DND-41 (cell line): ENCODE measurements around the gene VSIG8.

Experiments
- ATAC-seq: fragments of 200-7000 bp; cut with Tn5 transposase; 3 replicates; pipeline ENCODE4 v1.9.1; 2021; ENCODE audit warnings: low read depth; ENCODE audit not compliant: insufficient read depth
- DNase-seq: peaks from one replicate; pipeline ENCODE4 v3.0.0-alpha.2; 2020
- H2AFZ ChIP-seq: 2 replicates; pipeline ENCODE4 v1.6.0; 2012; ENCODE audit warnings: low read depth, low read length
- H3K27ac ChIP-seq: 2 replicates; pipeline ENCODE4 v1.5.1; 2012; ENCODE audit warnings: low read length, inconsistent platforms
- H3K27me3 ChIP-seq: fragments of 200-600 bp; sonication (generic); 2 replicates; pipeline ENCODE4 v1.6.0; 2012; ENCODE audit warnings: low read length, mild to moderate bottlenecking, inconsistent platforms; ENCODE audit not compliant: insufficient read depth, poor library complexity
- H3K36me3 ChIP-seq: 2 replicates; pipeline ENCODE4 v1.5.1; 2012; ENCODE audit warnings: low read length, inconsistent platforms; ENCODE audit not compliant: insufficient read depth
- H3K4me1 ChIP-seq: 2 replicates; pipeline ENCODE4 v1.5.1; 2012; ENCODE audit warnings: mild to moderate bottlenecking, low read length; ENCODE audit not compliant: insufficient read depth
- H3K4me2 ChIP-seq: 2 replicates; pipeline ENCODE4 v1.6.0; 2012; ENCODE audit warnings: mild to moderate bottlenecking, moderate library complexity, low read length, inconsistent platforms; ENCODE audit not compliant: insufficient read depth
- H3K4me3 ChIP-seq, 2 experiments: fragments of 200-600 bp in 1 of 2; shearing (Covaris generic) in 1 of 2; 2 replicates each; pipeline ENCODE4 v1.5.1; 2012 to 2016; ENCODE audit warnings: inconsistent platforms in 2 of 2, low read length in 2 of 2, mild to moderate bottlenecking in 2 of 2, low read depth in 1 of 2, moderate library complexity in 1 of 2
- H3K79me2 ChIP-seq: 2 replicates; pipeline ENCODE4 v1.6.0; 2012; ENCODE audit warnings: low read length, inconsistent platforms; ENCODE audit not compliant: insufficient read depth
- H3K9ac ChIP-seq: 2 replicates; pipeline ENCODE4 v1.6.0; 2012; ENCODE audit warnings: low read depth, mild to moderate bottlenecking, inconsistent platforms, low read length, moderate library complexity
- H3K9me3 ChIP-seq: 2 replicates; pipeline ENCODE4 v1.5.1; 2012; ENCODE audit warnings: low read length, moderate library complexity, mild to moderate bottlenecking, inconsistent platforms; ENCODE audit not compliant: insufficient read depth, severe bottlenecking
- H4K20me1 ChIP-seq: 2 replicates; pipeline ENCODE4 v1.6.0; 2012; ENCODE audit warnings: low read length; ENCODE audit not compliant: insufficient read depth
- EZH2 ChIP-seq: IDR thresholded peaks from 3 replicates; pipeline ENCODE4 v1.6.1; 2012; ENCODE audit warnings: borderline replicate concordance, low read depth, mild to moderate bottlenecking, moderate library complexity, low read length, inconsistent platforms; ENCODE audit not compliant: severe bottlenecking
- TF ChIP-seq, protein P1 (sequence below): IDR thresholded peaks from 2 replicates; pipeline ENCODE4 v1.5.1; 2012; ENCODE audit warnings: borderline replicate concordance, low read length, moderate library complexity, mild to moderate bottlenecking; ENCODE audit not compliant: poor library complexity, severe bottlenecking; ENCODE audit errors: extremely low read depth

Gene VSIG8

DNA sequence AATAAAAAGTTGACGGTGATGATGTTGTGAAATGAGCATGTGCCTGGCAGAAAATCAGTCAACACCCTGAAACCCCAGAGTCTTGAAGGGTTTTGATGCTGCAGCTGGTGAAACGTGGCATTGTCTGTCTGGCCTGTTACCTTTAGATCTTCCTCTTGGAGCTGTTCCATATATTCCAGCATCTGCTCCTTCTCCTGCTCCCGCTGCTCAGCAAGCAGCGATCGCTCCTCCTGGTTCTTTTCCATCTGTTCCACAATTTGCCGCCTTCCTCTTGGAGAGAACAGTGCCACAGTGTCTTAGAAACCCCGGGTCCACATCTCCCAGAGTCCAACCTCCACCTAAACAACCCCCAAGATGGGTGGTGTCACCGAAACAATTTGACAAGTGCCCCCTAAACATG, 21.8 kb upstream of the VSIG8 start:
- TF ChIP-seq EZH2: no peak
- TF ChIP-seq, protein P1, sequence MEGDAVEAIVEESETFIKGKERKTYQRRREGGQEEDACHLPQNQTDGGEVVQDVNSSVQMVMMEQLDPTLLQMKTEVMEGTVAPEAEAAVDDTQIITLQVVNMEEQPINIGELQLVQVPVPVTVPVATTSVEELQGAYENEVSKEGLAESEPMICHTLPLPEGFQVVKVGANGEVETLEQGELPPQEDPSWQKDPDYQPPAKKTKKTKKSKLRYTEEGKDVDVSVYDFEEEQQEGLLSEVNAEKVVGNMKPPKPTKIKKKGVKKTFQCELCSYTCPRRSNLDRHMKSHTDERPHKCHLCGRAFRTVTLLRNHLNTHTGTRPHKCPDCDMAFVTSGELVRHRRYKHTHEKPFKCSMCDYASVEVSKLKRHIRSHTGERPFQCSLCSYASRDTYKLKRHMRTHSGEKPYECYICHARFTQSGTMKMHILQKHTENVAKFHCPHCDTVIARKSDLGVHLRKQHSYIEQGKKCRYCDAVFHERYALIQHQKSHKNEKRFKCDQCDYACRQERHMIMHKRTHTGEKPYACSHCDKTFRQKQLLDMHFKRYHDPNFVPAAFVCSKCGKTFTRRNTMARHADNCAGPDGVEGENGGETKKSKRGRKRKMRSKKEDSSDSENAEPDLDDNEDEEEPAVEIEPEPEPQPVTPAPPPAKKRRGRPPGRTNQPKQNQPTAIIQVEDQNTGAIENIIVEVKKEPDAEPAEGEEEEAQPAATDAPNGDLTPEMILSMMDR: no peak
- H3K79me2 ChIP-seq: no peaks in the 10 kb centered on the region
- H3K27ac ChIP-seq: no peak overlapping the region
- H4K20me1 ChIP-seq: no peaks in the 10 kb centered on the region
- DNase-seq (no peak), ATAC-seq (no peak)
- H3K4me2 ChIP-seq: no peak overlapping the region
- no peak overlapping the region for H3K9ac ChIP-seq
- H3K27me3 ChIP-seq: peaks cover 9% of the 10 kb centered on the region
- H3K36me3 ChIP-seq: no peaks in the 10 kb centered on the region
- H3K4me3 ChIP-seq: no peak overlapping the region
- H2AFZ ChIP-seq: no peak overlapping the region
- no peaks in the 10 kb centered on the region for H3K4me1 ChIP-seq
- H3K9me3 ChIP-seq: no peaks in the 10 kb centered on the region

DNA sequence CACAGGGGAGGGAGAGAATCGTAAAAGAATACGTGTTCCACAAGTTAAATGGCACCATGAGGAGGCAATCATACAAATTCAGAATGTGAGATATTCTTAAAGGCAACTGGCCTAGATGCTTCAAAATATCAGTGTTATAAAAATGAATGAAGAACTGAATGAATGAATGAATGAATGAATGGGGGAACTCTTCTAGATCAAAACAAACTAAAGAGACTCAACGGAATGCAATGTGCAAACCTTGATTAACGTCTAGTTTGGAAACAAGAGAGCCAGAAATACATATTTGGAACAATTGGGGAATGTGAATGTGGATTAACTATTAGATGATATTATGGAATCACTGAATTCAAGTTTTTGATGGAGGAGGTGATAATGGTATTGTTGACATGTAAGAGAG, 20.7 kb upstream of the VSIG8 start:
- Histone ChIP-seq H3K4me2 (no peak overlapping the region), H2AFZ (no peak overlapping the region), H3K27ac (no peak overlapping the region), H4K20me1 (no peaks in the 10 kb centered on the region), H3K79me2 (no peaks in the 10 kb centered on the region), H3K9ac (no peak overlapping the region), H3K4me3 (no peak overlapping the region), H3K27me3 (peaks cover 12% of the 10 kb centered on the region), H3K4me1 (no peaks in the 10 kb centered on the region), H3K36me3 (no peaks in the 10 kb centered on the region), H3K9me3 (no peaks in the 10 kb centered on the region)
- no peak for TF ChIP-seq EZH2
- TF ChIP-seq, protein P1: no peak
- DNase-seq (no peak), ATAC-seq (no peak)

DNA sequence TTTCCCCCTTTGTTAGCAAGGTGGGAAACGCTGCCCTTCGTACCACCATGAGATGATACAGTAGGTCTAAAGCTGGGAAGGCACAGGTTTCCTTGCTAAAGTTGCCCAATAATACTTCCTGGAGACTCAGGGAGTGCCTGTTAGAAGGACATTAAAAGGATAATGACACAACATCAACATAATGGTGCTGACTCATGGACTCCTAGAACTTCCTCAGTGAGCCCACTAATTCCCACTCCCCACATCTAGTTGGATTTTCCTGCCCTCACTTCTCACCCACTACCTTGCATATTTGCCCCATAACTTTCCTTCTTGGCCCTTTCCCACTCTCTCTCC, 20.0 kb upstream of the VSIG8 start:
- Histone ChIP-seq H2AFZ (no peak overlapping the region), H3K36me3 (no peaks in the 10 kb centered on the region), H4K20me1 (no peaks in the 10 kb centered on the region), H3K79me2 (no peaks in the 10 kb centered on the region), H3K27ac (no peak overlapping the region), H3K4me3 (no peak overlapping the region), H3K4me2 (no peak overlapping the region), H3K4me1 (no peaks in the 10 kb centered on the region), H3K27me3 (peaks cover 12% of the 10 kb centered on the region), H3K9ac (no peak overlapping the region), H3K9me3 (no peaks in the 10 kb centered on the region)
- DNase-seq (no peak), ATAC-seq (no peak)
- no peak for TF ChIP-seq EZH2
- TF ChIP-seq, protein P1: no peak
